ENCODE data around the gene SYNGR4.
"Not testable (repeated sequence)": the region's sequence is repeated elsewhere in the genome, so short reads cannot be mapped to it uniquely, and the experiment has no call there.

The SYNGR4 gene

GRCh38 chr19:48371367-48371766, 7.2 kb downstream of the SYNGR4 start:
- no peaks in the 10 kb centered on the region for H3K27me3 ChIP-seq (ENCODE audit: insufficient read depth, low read length, poor library complexity)
- no peak for ATAC-seq (ENCODE audit: insufficient read depth, low read depth)
- DNase-seq, result no peak
- H3K9me3 ChIP-seq (ENCODE audit: insufficient read depth, low read length, severe bottlenecking), result no peaks in the 10 kb centered on the region
- no peak overlapping the region for H2AFZ ChIP-seq (ENCODE audit: low read depth, low read length)
- no peak overlapping the region for H3K9ac ChIP-seq (ENCODE audit: low read depth, low read length)
- H4K20me1 ChIP-seq (ENCODE audit: insufficient read depth, low read length), result no peaks in the 10 kb centered on the region
- no peak overlapping the region for H3K4me2 ChIP-seq (ENCODE audit: insufficient read depth, low read length)
- no peaks in the 10 kb centered on the region for H3K36me3 ChIP-seq (ENCODE audit: insufficient read depth, low read length)
- H3K27ac ChIP-seq (ENCODE audit: low read length), result no peak overlapping the region
- H3K4me3 ChIP-seq (ENCODE audit: low read depth in 1 of 2, low read length in 2 of 2), result no peak overlapping the region
- no peaks in the 10 kb centered on the region for H3K4me1 ChIP-seq (ENCODE audit: insufficient read depth, low read length)
- H3K79me2 ChIP-seq (ENCODE audit: insufficient read depth, low read length), result no peaks in the 10 kb centered on the region
- TF ChIP-seq CTCF (IDR thresholded peaks at IDR 0.05; ENCODE audit: borderline replicate concordance, extremely low read depth, low read length, poor library complexity, severe bottlenecking) (no peak), EZH2 (IDR thresholded peaks at IDR 0.05; ENCODE audit: borderline replicate concordance, low read depth, low read length, severe bottlenecking) (no peak)

GRCh38 chr19:48371771-48372170, 7.6 kb downstream of the SYNGR4 start:
- H3K27me3 ChIP-seq (ENCODE audit: insufficient read depth, low read length, poor library complexity); H2AFZ ChIP-seq (ENCODE audit: low read depth, low read length); DNase-seq; H3K27ac ChIP-seq (ENCODE audit: low read length); H3K9ac ChIP-seq (ENCODE audit: low read depth, low read length); H3K36me3 ChIP-seq (ENCODE audit: insufficient read depth, low read length); H4K20me1 ChIP-seq (ENCODE audit: insufficient read depth, low read length); H3K79me2 ChIP-seq (ENCODE audit: insufficient read depth, low read length); H3K9me3 ChIP-seq (ENCODE audit: insufficient read depth, low read length, severe bottlenecking); H3K4me2 ChIP-seq (ENCODE audit: insufficient read depth, low read length); ATAC-seq (ENCODE audit: insufficient read depth, low read depth); H3K4me3 ChIP-seq (ENCODE audit: low read depth in 1 of 2, low read length in 2 of 2); H3K4me1 ChIP-seq (ENCODE audit: insufficient read depth, low read length): not testable (repeated sequence)

- H3K4me3 ChIP-seq (ENCODE audit: low read depth in 1 of 2, low read length in 2 of 2), result no peak overlapping the region
- H3K9me3 ChIP-seq (ENCODE audit: insufficient read depth, low read length, severe bottlenecking), result no peaks in the 10 kb centered on the region
- H3K79me2 ChIP-seq (ENCODE audit: insufficient read depth, low read length), result no peaks in the 10 kb centered on the region
- H3K4me1 ChIP-seq (ENCODE audit: insufficient read depth, low read length), result no peaks in the 10 kb centered on the region
- H3K36me3 ChIP-seq (ENCODE audit: insufficient read depth, low read length), result no peaks in the 10 kb centered on the region
- ATAC-seq (ENCODE audit: insufficient read depth, low read depth) (no peak), DNase-seq (no peak)
- no peak overlapping the region for H3K27ac ChIP-seq (ENCODE audit: low read length)
- TF ChIP-seq CTCF (IDR thresholded peaks at IDR 0.05; ENCODE audit: borderline replicate concordance, extremely low read depth, low read length, poor library complexity, severe bottlenecking) (no peak), EZH2 (IDR thresholded peaks at IDR 0.05; ENCODE audit: borderline replicate concordance, low read depth, low read length, severe bottlenecking) (no peak)
- H2AFZ ChIP-seq (ENCODE audit: low read depth, low read length), result no peak overlapping the region
- no peaks in the 10 kb centered on the region for H3K27me3 ChIP-seq (ENCODE audit: insufficient read depth, low read length, poor library complexity)
- H3K4me2 ChIP-seq (ENCODE audit: insufficient read depth, low read length), result no peak overlapping the region
- H4K20me1 ChIP-seq (ENCODE audit: insufficient read depth, low read length), result no peaks in the 10 kb centered on the region
- no peak overlapping the region for H3K9ac ChIP-seq (ENCODE audit: low read depth, low read length)
Observed at GRCh38 chr19:48372904-48373303, 8.7 kb downstream of the SYNGR4 start.

GRCh38 chr19:48373567-48373966, 9.4 kb downstream of the SYNGR4 start:
- no peak overlapping the region for H3K27ac ChIP-seq (ENCODE audit: low read length)
- H3K4me1 ChIP-seq (ENCODE audit: insufficient read depth, low read length), result no peaks in the 10 kb centered on the region

More at GRCh38 chr19:48373567-48373966, 9.4 kb downstream of the SYNGR4 start:
- Histone ChIP-seq H3K27me3 (ENCODE audit: insufficient read depth, low read length, poor library complexity) (no peaks in the 10 kb centered on the region), H3K79me2 (ENCODE audit: insufficient read depth, low read length) (no peaks in the 10 kb centered on the region), H3K9me3 (ENCODE audit: insufficient read depth, low read length, severe bottlenecking) (no peaks in the 10 kb centered on the region), H3K4me2 (ENCODE audit: insufficient read depth, low read length) (no peak overlapping the region), H3K4me3 (ENCODE audit: low read depth in 1 of 2, low read length in 2 of 2) (no peak overlapping the region), H2AFZ (ENCODE audit: low read depth, low read length) (no peak overlapping the region), H4K20me1 (ENCODE audit: insufficient read depth, low read length) (no peaks in the 10 kb centered on the region), H3K36me3 (ENCODE audit: insufficient read depth, low read length) (no peaks in the 10 kb centered on the region), H3K9ac (ENCODE audit: low read depth, low read length) (no peak overlapping the region)
- no peak for TF ChIP-seq EZH2 (IDR thresholded peaks at IDR 0.05; ENCODE audit: borderline replicate concordance, low read depth, low read length, severe bottlenecking)
- no peak for TF ChIP-seq CTCF (IDR thresholded peaks at IDR 0.05; ENCODE audit: borderline replicate concordance, extremely low read depth, low read length, poor library complexity, severe bottlenecking)
- no peak for ATAC-seq (ENCODE audit: insufficient read depth, low read depth)
- no peak for DNase-seq

Measured in DND-41 (cell line).